Left forelimb (tissue), 1 donor: Measurements from ENCODE around the gene TADA1.
"Not testable (repeated sequence)": the region's sequence is repeated elsewhere in the genome, so short reads cannot be mapped to it uniquely, and the experiment has no call there.

Source experiments
- DNase-seq: peaks from one replicate; pipeline ENCODE4 v3.0.0-alpha.2; 2018; ENCODE audit warnings: low spot score

Gene TADA1

DNA sequence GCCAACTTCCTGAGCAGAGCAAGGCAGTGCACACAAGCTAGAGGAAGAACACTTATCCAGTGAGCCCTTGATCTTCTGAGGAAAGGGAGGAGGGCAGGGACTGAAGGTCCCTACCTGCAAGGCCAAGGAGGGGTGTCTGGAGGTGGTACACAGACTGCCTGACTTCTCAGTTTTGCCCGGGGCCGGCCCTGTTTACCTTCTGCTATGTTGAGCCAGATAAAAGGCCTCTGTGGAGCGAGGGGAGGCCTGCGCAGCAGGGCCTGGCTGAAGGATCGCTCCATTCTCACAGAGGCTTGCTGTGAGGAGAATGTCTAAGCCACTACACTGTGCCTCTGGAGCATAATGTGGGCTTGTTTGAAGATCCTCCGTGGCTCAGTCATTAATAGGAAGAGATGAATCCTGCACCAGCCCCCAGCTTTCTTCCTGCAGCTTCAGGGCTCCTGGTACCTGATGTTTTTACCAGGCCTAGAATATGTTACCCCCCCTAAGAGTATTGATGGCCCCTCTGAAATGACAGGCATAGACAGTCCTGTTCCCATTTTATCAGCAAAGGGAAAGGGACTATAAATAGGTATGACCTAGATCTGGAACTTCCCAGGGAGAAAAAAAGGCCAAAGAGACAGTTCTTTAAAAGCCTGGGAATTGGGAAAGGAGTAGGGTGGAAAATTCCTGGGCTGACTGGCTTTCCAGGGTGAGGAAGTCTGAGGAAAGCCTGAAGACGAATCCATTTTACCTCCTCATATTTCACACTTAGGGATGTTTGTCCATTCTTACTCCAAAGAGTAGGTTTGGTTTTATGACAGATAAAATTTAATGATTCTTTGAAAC, 32.1 kb downstream of the TADA1 start:
- DNase-seq: no peak

DNA sequence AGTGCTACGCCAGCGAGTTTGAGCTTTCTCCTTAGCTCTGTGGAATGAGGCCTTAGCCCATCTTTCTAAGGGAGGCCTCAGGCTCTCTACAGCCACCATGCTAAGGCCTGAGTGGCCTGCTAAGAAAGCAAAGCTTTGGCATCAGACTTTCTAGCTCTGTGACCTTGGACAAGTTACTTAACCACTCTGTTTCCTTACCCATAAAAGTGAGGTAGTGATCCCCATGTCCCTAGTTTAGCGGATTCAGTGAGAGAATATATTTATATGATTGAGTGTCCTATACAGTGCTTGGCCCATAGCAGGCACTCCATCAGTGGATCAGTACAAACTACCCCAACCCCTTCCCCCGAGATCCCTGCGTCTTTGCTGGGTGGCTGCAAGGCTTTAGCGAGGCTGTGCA, 32.7 kb downstream of the TADA1 start:
- DNase-seq: no peak

DNA sequence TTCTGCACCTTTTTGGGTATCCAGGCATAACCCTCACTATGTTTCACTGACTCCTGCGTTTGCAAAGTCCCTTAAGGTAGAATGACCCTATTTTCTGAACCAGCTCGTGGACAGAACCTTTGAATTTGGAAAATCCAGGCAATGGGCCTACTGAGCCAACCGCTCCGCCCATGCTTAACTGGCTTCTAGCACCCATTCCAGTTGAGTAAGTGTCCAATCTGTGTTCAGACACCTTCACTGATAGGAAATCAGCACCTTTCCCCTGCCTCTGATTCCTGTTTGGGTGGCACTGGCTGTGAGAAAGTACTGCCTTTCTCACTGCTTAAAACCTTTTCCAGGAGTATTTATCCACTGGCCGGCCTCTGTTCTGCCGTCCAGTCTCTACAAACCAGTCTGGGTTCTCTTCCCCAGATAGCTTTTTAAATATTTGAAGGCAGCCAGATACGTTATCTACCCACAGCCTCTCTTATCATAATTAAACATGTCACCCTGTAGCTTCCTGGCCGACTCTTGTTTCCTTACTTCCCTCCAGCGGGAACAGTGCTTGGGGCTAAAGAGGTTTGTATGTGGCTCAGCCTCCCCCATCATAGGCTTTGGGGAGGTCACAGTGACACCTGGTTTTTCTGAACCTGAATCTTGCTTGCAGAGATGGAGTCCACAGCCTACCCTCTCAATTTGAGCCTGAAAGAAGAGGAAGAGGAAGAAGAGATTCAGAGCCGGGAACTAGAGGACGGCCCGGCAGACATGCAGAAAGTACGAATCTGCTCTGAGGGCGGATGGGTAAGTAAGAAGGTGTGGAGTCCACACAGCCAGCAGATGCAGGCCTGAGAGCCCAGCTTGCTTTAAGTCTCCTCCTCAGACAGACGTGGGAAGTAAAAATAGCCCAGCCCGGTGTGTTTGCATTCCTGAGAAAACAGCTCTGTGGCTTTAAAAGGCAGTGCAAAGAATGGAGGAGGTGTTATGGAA, 35.5 kb downstream of the TADA1 start:
- no peak for DNase-seq

DNA sequence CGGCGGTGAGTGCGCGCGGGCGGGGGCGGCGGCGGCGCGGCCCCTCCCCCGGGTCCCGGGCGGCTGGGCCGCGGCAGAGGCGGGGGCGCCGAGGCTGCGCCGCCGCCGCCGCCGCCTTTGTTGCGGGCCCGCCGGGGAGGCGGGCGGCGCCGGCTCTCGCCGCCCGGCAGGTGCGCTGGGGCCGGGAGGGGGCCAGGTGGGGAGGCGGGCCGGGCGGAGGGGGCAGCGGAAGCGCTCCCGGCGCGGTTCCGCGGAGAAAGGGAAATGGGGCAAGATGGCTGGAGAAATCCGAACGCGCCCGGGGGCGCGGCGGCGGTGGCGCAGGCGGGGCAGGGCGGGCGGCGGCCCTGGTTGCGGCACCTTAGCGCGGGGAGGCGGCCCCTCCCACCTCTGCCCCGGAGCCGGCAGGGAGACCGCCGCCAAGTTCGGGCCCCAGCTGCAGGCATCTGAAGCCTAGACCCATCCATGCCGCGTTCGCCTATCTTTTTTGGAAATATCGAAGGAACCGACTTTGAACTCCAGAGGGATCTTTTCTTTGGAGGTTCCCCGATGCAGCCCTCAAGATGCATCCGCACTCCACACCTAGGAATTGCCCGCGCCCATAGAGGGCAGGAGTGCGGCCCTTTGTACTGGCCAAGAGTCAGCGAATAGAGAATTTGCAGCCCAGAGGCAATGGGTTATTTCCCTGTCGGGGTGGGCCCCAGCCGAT, 36.3 kb downstream of the TADA1 start:
- DNase-seq: peak; percentile 74

DNA sequence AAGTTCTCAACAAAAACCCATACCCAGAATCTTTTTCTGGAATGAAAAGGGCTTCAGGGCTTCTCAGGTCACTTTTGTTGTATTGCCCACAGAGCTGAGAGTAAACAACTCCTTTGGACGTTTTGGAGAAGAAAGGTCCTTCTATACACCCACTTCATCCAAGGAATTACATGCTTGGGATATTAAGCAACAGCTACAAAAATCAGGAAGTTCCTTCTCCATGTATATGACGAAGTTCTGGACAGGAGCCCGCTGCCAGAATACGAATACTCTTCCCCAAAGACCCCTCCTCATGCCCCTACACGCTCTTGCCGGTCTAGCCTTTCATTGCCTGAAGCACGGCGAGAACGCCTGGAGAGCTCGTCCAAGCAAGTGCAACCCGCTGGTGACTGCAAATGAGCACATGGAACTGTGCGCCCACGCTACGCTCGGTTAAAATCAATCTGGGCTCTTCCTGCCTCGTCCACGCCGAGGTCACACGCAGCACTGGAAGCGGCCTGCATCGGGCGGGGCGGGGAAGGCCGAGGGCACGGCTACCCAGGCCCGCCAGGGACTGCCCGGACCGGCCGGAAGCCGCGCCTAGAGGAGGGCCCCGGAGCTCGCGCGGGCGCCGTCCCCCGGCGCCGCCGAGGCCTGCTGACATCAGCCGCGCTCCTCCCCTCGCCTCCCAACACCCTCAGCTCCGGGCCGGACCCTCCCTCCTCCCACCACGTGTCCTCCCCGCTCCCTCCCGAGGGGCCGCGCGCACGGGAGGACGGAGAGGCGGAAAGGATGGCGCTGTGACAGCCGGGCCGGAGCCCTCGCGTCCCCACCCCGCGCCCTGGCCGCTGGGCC, 37.1 kb downstream of the TADA1 start, which contains the start of gene POGK:
TSS of gene POGK (plus strand) at position 710 of the 834 bp plus-strand sequence. CDS start 1,482 bp downstream, outside the sequence.
- peak; percentile 89 for DNase-seq

DNA sequence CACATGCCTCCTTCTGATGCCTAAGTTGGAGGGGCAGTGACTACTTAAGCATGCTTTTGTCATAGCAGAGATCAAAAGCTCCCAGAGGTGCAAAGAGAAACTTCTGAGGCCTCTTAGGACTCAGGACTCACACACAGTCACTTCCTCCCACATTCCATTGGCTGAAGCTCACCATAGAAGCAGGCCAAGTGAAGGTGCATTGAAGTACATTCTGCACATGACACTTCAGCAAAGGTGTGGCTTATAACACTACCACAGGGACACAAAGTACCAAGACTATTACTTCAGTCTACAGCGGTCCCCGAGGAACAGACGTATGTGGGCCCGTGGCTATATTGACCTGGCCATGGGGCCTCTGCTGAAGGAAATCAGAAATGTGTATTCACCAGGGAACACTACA, 39.3 kb downstream of the TADA1 start:
- no peak for DNase-seq

DNA sequence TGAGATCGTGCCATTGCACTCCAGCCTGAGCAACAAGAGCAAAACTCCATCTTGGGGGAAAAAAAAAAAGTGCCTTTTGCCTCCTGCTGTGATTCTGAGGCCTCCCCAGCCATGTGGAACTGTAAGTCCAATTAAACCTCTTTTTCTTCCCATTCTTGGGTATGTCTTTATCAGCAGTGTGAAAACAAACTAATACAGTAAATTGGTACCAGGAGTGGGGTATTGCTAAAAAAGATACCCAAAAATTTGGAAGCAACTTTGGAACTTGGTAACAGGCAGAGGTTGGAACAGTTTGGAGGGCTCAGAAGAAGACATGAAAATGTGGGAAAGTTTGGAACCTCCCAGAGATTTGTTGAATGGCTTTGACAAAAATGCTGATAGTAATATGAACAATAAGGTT, 46.3 kb downstream of the TADA1 start:
- DNase-seq: not testable (repeated sequence)

DNA sequence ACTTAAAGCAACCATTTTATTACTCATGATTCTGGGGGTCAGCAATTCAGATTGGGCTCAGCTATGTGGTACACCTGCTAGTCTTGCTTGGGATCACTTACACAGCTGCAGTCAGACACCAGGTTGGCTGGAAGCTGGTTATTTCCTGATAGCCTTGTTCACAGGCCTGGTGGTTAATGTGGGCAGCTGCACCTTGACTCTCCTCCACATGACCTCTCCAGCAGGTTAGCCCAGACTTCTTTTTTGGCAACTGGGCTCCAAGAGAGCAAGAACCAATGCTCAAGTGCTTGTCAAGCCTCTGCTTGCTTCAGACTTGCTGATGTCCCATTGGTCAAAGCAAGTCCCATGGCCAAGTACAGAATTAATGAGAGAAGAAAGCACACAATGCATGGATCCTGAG, 48.6 kb downstream of the TADA1 start:
- DNase-seq: no peak

DNA sequence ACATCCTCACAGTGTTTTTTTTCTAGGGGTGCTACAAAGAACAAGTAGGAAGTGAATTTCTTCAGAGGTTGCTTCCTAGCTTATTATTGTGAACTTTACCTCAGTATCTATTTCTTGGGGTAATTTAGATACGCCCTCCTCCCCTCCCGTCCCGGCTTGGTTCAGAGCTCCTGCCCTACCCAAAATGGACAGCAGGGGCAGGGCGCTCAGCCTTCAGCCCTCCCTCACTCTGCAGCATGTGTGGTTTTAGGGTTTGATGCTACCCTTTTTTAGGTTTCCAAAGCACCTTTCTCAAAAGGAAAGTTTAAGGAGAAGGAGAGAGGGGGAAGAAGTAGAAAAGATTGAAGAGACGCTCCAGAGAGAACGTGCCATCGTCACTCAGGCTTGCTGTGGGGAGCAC, 53.7 kb downstream of the TADA1 start:
- no peak for DNase-seq

DNA sequence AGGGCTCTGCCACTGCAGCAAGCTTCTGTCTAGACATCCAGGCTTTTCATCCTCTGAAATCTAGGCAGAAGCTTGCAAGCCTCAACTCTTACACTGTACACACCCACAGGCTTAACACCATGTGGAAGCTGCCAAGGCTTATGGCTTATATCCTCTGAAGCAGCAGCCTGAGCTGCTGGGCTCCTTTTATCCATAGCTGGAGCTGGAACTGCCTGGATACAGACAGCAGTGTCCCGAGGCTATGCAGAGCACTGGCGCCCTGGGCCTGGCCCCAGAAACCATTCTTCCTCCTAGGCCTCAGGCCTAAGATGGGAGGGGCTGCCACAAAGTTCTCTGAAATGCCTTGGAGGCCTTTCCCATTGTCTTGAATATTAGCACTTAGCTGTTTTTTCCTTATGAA, 56.1 kb downstream of the TADA1 start:
- no peak for DNase-seq

DNA sequence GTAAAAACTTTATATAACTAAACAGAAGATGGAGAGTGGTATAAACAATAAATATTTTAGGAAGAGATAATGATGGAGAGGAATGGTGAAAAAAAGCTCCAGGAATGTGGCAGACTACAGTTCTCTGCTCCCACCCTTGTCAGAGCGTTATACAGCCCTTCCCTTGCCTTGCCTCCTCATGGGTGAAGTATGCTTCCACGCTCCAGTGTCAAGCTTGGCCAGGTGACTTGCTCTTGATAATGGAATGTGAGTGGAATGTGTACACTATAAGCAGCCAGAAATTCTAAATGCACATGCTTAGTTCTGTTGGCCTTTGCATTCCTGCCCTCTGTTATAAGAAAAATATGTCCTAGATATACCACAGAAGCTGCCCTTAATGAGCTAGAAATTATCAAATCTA, 61.5 kb downstream of the TADA1 start:
- no peak for DNase-seq

DNA sequence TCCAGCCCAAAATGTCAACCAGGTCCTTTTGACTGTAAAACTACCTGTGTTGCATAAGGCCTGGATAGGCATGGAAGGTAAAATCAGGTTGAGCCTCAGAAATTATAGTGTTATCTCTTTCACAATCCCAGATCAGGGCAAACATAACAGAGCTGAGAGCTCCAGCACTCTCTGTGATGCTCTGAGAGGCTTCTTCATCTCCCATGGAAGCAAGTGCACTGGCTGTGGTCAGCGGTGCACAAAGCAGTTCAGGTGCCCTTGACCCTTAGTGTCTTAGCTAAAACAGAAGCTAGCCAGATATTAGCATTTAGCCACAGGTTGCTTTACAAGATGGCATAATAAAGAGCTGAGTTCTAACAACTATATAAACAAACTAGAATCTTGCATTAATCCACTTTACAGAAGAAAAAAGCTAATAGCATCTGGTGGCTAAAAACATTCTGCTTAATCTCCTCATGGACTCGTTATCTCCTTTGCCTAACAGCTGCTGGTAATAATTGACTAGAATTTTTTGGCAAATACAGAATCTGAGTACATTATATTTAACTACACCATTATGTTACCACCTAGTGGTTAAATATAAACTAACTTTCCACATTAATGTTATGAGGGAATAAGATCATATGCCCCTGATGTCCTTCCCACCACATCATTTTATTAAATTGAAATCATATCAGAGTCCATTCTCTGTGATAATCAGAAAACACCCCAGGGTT, 62.4 kb downstream of the TADA1 start:
- DNase-seq: no peak

DNA sequence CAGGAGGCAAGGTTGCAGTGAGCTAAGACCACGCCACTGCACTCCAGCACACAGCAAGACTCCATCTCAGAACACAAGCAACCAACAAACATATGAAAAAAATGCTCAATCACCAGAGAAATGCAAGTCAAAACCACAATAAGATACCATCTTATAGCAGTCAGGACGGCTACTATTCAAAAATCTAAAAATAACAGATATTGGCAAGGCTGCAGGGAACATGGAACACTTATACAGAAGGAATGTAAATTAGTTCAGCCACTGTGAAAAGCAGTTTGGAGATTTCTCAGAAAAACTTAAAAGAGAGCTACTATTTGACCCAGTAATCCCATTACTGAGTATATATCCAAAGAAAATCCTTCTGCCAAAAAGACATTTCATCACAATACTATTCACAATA, 64.4 kb downstream of the TADA1 start:
- no peak for DNase-seq

DNA sequence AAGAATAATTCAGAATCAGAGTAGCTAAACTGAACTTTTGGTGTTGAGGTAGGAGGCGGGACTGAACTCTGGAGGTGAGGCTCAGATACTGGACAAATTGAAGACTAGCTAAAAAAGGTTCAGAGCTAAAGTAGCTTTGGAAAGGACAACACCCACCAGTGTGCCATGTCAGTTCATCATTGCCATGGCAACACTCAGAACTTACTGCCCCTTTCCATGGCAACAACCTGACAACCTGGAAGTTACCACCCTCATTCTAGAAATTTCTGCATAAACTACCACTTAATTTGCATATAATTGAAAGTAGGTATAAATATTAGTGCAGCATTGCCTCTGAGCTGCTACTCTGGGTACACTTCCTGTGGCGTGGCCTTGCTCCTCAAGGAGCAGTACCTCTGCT, 67.1 kb downstream of the TADA1 start:
- no peak for DNase-seq
